ENCODE data around the gene SLC22A31. TPM values are rescaled to one million over a fixed set of nuclear protein-coding genes. Genes with fewer than 3 reads are reported as not detected.
A peak's percentile ranks its signal among the peaks of the same experiment; 100 is the strongest.
"Not testable (repeated sequence)": the region's sequence is repeated elsewhere in the genome, so short reads cannot be mapped to it uniquely, and the experiment has no call there.

SLC22A31 gene
- total RNA-seq, 1 donor from 2014 or later = 0.26 TPM

DNA sequence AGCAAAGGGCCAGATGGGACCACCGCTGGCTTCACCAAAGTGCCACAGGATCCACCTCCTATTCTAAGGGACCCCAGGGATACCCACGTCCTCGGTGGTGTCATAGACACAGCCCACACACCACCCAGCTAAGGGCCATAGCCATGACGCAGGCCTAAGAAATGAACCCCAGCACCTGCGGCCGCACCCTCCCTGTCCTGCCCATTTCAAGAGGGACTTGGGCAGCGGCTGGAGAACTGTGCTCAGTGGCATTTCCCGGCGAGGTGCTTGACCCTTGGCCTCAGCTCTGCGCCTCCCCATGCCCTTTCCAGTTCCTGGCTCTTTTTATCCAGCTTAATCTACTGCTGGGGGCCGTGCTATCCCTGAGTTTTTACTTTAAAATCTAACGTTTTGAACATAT is 44.4 kb upstream of the SLC22A31 start:
- Histone ChIP-seq H3K36me3 (ENCODE audit: control insufficient read depth, insufficient read depth, low read length) (no peaks in the 10 kb centered on the region), H3K4me3 (ENCODE audit: low read depth, low read length) (no peak overlapping the region), H3K27me3 (ENCODE audit: control insufficient read depth, insufficient read depth, low read length) (no peaks in the 10 kb centered on the region)
- FAIRE-seq = no peak
- TF ChIP-seq, protein P1, sequence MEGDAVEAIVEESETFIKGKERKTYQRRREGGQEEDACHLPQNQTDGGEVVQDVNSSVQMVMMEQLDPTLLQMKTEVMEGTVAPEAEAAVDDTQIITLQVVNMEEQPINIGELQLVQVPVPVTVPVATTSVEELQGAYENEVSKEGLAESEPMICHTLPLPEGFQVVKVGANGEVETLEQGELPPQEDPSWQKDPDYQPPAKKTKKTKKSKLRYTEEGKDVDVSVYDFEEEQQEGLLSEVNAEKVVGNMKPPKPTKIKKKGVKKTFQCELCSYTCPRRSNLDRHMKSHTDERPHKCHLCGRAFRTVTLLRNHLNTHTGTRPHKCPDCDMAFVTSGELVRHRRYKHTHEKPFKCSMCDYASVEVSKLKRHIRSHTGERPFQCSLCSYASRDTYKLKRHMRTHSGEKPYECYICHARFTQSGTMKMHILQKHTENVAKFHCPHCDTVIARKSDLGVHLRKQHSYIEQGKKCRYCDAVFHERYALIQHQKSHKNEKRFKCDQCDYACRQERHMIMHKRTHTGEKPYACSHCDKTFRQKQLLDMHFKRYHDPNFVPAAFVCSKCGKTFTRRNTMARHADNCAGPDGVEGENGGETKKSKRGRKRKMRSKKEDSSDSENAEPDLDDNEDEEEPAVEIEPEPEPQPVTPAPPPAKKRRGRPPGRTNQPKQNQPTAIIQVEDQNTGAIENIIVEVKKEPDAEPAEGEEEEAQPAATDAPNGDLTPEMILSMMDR (IDR thresholded peaks at IDR 0.05; ENCODE audit: insufficient read depth, low read length, severe bottlenecking) = no peak
- no peak for DNase-seq (ENCODE audit: low read depth)

DNA sequence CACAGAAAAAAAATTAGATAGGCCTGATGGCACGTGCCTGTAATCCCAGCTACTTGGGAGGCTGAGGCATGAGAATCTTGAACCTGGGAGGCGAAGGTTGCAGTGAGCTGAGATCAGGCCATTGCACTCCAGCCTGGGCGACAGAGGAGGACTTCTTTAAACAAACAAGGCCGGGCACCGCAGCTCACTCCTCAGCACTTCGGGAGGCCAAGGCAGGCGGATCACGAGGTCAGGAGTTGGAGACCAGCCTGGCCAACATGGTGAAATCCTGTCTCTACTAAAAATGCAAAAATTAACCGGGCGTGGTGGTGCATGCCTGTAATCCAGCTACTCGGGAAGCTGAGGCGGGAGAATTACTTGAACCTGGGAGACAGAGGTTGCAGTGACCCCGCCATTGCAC is 43.9 kb upstream of the SLC22A31 start:
- not testable (repeated sequence) for FAIRE-seq; H3K27me3 ChIP-seq (ENCODE audit: control insufficient read depth, insufficient read depth, low read length); H3K36me3 ChIP-seq (ENCODE audit: control insufficient read depth, insufficient read depth, low read length); H3K4me3 ChIP-seq (ENCODE audit: low read depth, low read length); DNase-seq (ENCODE audit: low read depth)

DNA sequence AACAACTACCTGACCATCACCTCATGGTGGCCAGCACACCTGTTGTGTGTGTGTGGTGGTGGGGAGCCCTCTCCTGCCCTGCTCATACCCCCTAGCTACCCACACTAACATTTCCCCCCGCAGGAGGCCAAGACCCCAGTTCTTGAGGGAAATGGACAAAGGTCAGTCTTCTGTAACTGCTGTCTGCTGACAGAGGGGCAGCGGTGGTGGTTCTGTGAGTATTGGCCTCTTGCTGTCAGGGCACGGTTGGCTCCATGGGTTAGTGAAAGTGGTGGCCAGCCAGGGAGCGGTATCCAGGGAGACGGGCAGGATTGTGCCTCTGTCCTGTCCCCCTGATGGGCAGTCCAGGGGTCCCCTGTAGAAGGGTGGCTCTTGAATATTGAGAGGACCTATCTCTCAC is 43.3 kb upstream of the SLC22A31 start:
- no peaks in the 10 kb centered on the region for H3K36me3 ChIP-seq (ENCODE audit: control insufficient read depth, insufficient read depth, low read length)
- TF ChIP-seq, protein P1 (IDR thresholded peaks at IDR 0.05; ENCODE audit: insufficient read depth, low read length, severe bottlenecking) = no peak
- no peak for FAIRE-seq
- no peak overlapping the region for H3K4me3 ChIP-seq (ENCODE audit: low read depth, low read length)
- no peak for DNase-seq (ENCODE audit: low read depth)
- H3K27me3 ChIP-seq (ENCODE audit: control insufficient read depth, insufficient read depth, low read length) = no peaks in the 10 kb centered on the region

DNA sequence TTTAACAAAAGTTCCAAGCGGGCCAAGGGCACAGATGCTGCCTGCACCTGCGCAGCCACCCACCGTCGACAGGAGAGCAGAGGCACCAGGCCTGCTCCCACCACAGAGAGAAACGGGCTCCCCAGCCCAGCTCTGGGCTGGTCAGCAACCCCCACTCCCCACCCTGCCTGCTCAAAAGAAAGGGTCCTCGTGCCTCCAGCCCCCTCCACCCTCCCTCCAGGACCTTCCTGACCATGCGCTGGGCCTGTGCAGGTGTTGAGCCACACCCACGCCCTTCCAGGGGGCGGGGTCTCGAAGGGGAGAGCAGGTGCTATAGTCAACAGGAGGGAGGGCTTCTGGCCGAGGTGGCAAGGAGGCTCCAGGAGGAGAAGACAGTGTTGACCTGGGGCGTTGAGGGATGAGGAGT is 42.5 kb upstream of the SLC22A31 start:
- H3K36me3 ChIP-seq (ENCODE audit: control insufficient read depth, insufficient read depth, low read length) = no peaks in the 10 kb centered on the region
- TF ChIP-seq, protein P1 (IDR thresholded peaks at IDR 0.05; ENCODE audit: insufficient read depth, low read length, severe bottlenecking) = no peak
- DNase-seq (ENCODE audit: low read depth) (no peak), FAIRE-seq (no peak)
- H3K4me3 ChIP-seq (ENCODE audit: low read depth, low read length) = no peak overlapping the region
- no peaks in the 10 kb centered on the region for H3K27me3 ChIP-seq (ENCODE audit: control insufficient read depth, insufficient read depth, low read length)

DNA sequence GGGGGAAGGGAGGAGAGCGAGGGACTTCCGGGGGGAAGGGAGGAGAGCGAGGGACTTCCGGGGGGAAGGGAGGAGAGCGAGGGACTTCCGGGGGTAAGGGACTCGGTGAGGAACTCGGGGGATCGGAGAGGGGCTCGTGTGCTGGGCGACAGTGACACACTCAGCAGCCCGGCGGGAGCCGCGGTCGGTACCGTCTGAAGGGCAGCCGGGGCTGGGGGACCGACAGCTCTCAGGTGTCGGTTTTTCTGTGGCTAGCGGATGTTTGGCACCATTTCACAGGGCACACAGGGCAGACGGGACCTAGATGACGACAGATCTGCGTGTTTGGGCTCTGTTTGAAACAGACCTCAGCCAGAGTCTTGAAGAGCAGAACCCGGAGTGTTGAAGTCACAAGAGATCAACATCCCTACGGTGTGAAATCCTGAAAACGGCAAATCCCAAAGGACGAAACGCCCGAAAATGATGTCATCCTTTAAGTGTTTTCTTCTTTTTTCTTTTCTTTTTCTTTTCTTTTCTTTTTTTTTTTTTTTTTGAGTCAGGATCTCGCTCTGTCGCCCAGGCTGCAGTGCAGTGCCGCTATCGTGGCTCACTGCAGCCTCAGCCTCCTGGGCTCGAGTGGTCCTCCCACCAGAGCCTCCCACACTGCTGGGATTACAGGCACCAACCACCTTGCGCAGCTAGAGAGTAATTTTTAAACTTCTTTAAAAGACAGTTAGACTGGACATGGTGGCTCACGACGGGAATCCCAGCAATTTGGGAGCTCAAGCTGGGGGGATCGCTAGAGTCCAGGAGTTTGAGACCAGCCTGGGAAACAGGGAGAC is 41.1 kb upstream of the SLC22A31 start:
- TF ChIP-seq, protein P1 (IDR thresholded peaks at IDR 0.05; ENCODE audit: insufficient read depth, low read length, severe bottlenecking) = no peak
- H3K36me3 ChIP-seq (ENCODE audit: control insufficient read depth, insufficient read depth, low read length) = no peaks in the 10 kb centered on the region
- peak overlapping the region; percentile 89 for H3K4me3 ChIP-seq (ENCODE audit: low read depth, low read length)
- no peaks in the 10 kb centered on the region for H3K27me3 ChIP-seq (ENCODE audit: control insufficient read depth, insufficient read depth, low read length)
- DNase-seq (ENCODE audit: low read depth) (peak; percentile 60), FAIRE-seq (no peak)

DNA sequence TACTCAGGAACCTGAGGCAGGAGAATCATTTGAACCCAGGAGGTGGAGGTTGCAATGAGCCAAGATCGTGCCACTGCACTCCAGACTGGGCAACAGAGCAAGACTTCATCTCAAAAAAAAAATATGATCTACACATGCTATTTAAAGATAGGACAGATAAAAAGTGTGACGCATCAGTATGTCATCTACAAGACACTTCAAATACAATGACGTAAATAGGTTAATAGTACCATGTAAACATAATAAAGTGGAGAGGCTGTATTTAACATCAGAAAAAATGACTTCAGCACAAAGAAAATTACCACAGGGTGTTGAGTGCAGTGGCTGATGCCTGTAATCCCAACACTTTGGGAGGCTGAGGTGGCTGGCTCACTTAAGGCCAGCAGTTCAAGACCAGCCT is 37.4 kb upstream of the SLC22A31 start:
- H3K27me3 ChIP-seq (ENCODE audit: control insufficient read depth, insufficient read depth, low read length) = no peaks in the 10 kb centered on the region
- peaks cover 7% of the 10 kb centered on the region for H3K36me3 ChIP-seq (ENCODE audit: control insufficient read depth, insufficient read depth, low read length)
- DNase-seq (ENCODE audit: low read depth) (peak; percentile 12), FAIRE-seq (no peak)
- TF ChIP-seq, protein P1 (IDR thresholded peaks at IDR 0.05; ENCODE audit: insufficient read depth, low read length, severe bottlenecking) = no peak
- H3K4me3 ChIP-seq (ENCODE audit: low read depth, low read length) = no peak overlapping the region
